GM04504 (cell line): ENCODE data around the gene PRSS33.

Experiments
- DNase-seq: peaks from one replicate; pipeline ENCODE4 v3.0.0-alpha.2; 2012; ENCODE audit warnings: low read depth

PRSS33 gene

GRCh38 chr16:2739625-2740430 is 47.5 kb downstream of the PRSS33 start:
- DNase-seq = no peak

DNA sequence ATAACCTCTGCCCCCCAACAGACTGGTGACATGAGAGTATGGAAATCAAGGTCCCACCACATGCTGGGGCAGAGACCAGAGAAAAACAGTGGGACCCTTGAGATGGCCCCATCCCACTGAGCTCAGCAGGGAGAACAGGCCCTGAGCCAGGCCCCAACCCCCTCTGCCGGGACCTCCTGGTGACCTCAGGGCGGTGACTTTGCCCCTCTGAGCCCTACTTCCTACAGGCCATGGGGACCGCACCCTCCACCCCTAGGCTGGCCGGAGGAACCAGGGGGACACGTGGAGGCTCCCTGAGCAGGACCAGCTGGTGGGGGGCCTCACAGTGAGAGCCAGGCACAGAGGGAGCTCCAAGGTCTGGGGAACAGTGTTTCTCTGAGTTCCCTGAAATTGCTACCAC is 48.7 kb downstream of the PRSS33 start:
- no peak for DNase-seq

GRCh38 chr16:2737895-2738418 is 49.4 kb downstream of the PRSS33 start:
- DNase-seq = no peak

DNA sequence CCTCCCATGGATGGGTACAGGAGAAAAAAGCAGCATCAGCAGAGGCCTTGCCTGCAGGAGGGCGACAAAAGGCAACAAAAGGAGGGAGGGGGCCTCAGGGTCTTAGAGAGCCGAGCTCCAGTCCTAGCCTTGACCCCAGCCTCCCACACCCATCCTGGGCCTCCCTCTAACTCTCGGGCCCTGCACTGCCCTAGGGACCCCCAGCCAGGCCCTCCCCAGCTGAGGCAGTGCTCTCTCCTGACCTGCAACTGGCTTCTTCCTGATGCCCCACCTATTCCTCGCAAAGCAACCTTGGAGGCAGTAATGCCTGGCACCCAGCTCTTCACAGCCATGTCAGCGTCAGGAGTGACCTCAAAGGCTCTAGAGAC is 50.1 kb downstream of the PRSS33 start:
- DNase-seq = no peak

DNA sequence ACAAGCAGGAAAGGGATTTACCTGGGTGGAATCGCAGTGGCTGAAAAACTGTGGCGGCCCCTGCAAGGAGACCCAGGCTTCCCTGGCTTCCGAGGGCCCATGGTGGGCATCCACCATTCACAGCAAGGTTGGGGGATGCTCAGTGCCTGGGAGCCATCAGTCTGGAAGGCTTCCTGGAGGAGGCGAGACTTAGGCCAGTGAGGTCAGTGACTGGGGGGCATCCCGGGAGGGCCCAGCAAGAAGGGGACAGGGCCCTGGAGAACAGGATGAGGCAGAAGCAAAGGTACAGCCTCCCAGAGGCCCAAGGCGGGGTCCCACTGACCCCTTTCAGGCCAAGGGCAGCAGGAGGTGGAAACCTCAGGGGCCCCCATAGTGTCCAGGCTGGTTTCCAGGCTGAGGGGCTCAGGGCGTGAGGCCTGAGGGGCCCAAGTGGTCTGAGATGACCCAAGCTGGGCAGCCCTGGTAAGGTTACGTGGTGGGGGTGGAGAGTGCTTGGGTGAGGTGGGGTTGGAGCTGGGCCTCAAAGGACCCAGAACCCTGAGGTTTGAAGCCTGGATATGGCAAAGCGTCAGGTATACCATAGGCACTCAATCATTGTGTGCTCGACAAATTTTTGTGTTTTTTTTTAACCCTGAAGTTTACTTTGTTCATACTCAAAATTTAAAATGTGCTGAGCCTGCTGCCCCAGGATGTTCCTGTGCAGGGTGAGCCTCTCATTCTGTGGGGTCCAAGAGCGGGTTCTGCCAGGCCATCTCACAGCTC is 50.7 kb downstream of the PRSS33 start:
- no peak for DNase-seq

- DNase-seq = no peak
These were observed 52.4 kb downstream of the PRSS33 start for GRCh38 chr16:2734844-2735515.
